AG04450 (cell line): ENCODE data around the gene SEMA3G. TPM values are rescaled to one million over a fixed set of nuclear protein-coding genes. Genes with fewer than 3 reads are reported as not detected.

ENCODE experiments used
- CTCF ChIA-PET: fragments of 300-600, 350-600 bp; formaldehyde crosslinking; extraction: SDS; loops from one replicate; lab custom pipeline; 2022; ENCODE audit warnings: antibody characterized with exemption, inconsistent platforms; lab: Charles Lee
- POLR2A ChIA-PET: fragments of 350-600 bp; formaldehyde crosslinking; extraction: SDS; loops from one replicate; lab custom pipeline; 2021; ENCODE audit warnings: antibody characterized with exemption, inconsistent platforms; lab: Yijun Ruan, JAX
- DNase-seq: peaks from one replicate; pipeline ENCODE4 v3.0.0-alpha.2; 2011; ENCODE audit warnings: low read depth, low spot score
- H3K27ac ChIP-seq: one replicate; pipeline ENCODE4 v1.5.1; 2012; ENCODE audit warnings: low read depth, low read length, control low read depth
- H3K27me3 ChIP-seq: one replicate; pipeline ENCODE4 v1.6.0; 2012; ENCODE audit warnings: low read length; ENCODE audit not compliant: control insufficient read depth, insufficient read depth
- H3K4me3 ChIP-seq: 2 replicates; pipeline ENCODE4 v1.5.1; 2011; ENCODE audit warnings: mild to moderate bottlenecking, low read depth, low read length, control low read depth
- H3K9me3 ChIP-seq: 2 replicates; pipeline ENCODE4 v1.5.1; 2012; ENCODE audit warnings: low read length; ENCODE audit not compliant: control insufficient read depth, insufficient read depth
- polyA plus RNA-seq: library from polyadenylated mRNA; depleted of rRNA; stranded (reverse); fragments of >200 nt; gene quantifications from 2 replicates; pipeline ENCODE4 v1.2.3, GENCODE V29; 2011
- TF ChIP-seq, protein P1 (sequence below): IDR thresholded peaks from 2 replicates; pipeline ENCODE4 v1.5.1; 2011; ENCODE audit warnings: low read depth, low read length, control low read depth, inconsistent platforms

SEMA3G gene
- polyA plus RNA-seq, 1 experiment = not detected

- no peak for DNase-seq
- CTCF ChIA-PET = no interaction called here
- H3K4me3 ChIP-seq = no peak overlapping the region
- POLR2A ChIA-PET = no interaction called here
- TF ChIP-seq, protein P1, sequence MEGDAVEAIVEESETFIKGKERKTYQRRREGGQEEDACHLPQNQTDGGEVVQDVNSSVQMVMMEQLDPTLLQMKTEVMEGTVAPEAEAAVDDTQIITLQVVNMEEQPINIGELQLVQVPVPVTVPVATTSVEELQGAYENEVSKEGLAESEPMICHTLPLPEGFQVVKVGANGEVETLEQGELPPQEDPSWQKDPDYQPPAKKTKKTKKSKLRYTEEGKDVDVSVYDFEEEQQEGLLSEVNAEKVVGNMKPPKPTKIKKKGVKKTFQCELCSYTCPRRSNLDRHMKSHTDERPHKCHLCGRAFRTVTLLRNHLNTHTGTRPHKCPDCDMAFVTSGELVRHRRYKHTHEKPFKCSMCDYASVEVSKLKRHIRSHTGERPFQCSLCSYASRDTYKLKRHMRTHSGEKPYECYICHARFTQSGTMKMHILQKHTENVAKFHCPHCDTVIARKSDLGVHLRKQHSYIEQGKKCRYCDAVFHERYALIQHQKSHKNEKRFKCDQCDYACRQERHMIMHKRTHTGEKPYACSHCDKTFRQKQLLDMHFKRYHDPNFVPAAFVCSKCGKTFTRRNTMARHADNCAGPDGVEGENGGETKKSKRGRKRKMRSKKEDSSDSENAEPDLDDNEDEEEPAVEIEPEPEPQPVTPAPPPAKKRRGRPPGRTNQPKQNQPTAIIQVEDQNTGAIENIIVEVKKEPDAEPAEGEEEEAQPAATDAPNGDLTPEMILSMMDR = no peak
- H3K9me3 ChIP-seq = no peaks in the 10 kb centered on the region
- no peak overlapping the region for H3K27ac ChIP-seq
- H3K27me3 ChIP-seq = no peaks in the 10 kb centered on the region
Measured at GRCh38 chr3:52406791-52407510, 38.0 kb downstream of the SEMA3G start.

GRCh38 chr3:52406231-52406661 lies 38.7 kb downstream of the SEMA3G start:
- no peaks in the 10 kb centered on the region for H3K27me3 ChIP-seq
- no peak for DNase-seq
- ChIA-PET POLR2A (no interaction called here), CTCF (no interaction called here)
- H3K27ac ChIP-seq = no peak overlapping the region
- TF ChIP-seq, protein P1 = no peak
- no peaks in the 10 kb centered on the region for H3K9me3 ChIP-seq
- H3K4me3 ChIP-seq = no peak overlapping the region

DNA sequence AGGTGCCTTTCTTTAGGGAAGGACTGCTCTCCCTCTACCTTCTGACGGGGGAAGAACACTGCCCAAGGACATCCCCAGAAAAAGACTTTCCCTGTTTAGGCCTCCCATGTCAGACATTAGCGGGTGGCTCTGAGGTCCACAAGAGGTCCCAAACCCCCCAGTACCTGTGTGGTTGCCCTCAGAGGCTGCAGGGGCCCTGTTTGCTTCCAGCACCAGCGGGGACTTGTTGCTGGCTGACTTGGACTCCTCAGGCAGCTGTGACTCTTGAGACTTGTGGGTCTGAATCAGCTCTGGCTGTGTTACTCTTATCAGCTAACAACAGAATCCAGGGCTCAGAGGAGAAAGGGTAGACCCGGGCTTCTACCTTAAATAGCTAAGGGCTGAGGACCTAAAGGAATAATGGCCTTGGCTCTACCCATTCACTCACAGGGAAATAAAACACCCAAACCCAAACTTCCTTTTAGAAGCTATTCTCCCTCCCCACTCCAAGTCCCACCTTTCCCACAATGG lies 39.2 kb downstream of the SEMA3G start:
- no peaks in the 10 kb centered on the region for H3K9me3 ChIP-seq
- no peak overlapping the region for H3K27ac ChIP-seq
- TF ChIP-seq, protein P1 = no peak
- no peak for DNase-seq
- no peak overlapping the region for H3K4me3 ChIP-seq
- CTCF ChIA-PET = no interaction called here
- POLR2A ChIA-PET = no interaction called here
- H3K27me3 ChIP-seq = no peaks in the 10 kb centered on the region

- no peaks in the 10 kb centered on the region for H3K9me3 ChIP-seq
- TF ChIP-seq, protein P1 = no peak
- CTCF ChIA-PET = interaction anchor here (0.6 to 0.7 kb wide), 2 partner anchors 82 to 131 kb away, joined by 4 to 8 read pairs; partner anchors contain the start of gene UQCC5
- H3K27me3 ChIP-seq = no peaks in the 10 kb centered on the region
- H3K27ac ChIP-seq = no peak overlapping the region
- H3K4me3 ChIP-seq = no peak overlapping the region
- POLR2A ChIA-PET = no interaction called here
- no peak for DNase-seq
Measured at GRCh38 chr3:52405066-52405465, 39.8 kb downstream of the SEMA3G start.

GRCh38 chr3:52404391-52404790 lies 40.5 kb downstream of the SEMA3G start:
- H3K27me3 ChIP-seq = no peaks in the 10 kb centered on the region
- no peak overlapping the region for H3K4me3 ChIP-seq
- ChIA-PET POLR2A (no interaction called here), CTCF (no interaction called here)
- H3K27ac ChIP-seq = no peak overlapping the region
- no peaks in the 10 kb centered on the region for H3K9me3 ChIP-seq
- TF ChIP-seq, protein P1 = no peak
- DNase-seq = no peak
